Tibial artery (tissue), 4 donors: ENCODE results near the gene TIAM1.

ENCODE experiments used
- DNase-seq, 2 donors: peaks; one replicate each; pipeline ENCODE4 v3.0.0-alpha.2; 2019
- H3K27ac ChIP-seq, 2 donors: fragments of 200-600 bp; sonication (generic) in 1 of 2; 1 replicate in 1 of 2; 2 replicates in 1 of 2; pipeline ENCODE4 v1.5.1; 2018 to 2019; ENCODE audit warnings: mild to moderate bottlenecking in 1 of 2
- H3K27me3 ChIP-seq, 2 donors: fragments of 200-600 bp; sonication (generic) in 1 of 2; one replicate each; pipeline versions ENCODE4 v1.5.1 to v1.6.0; 2016 to 2019
- H3K36me3 ChIP-seq, 3 donors: fragments of 200-600 bp; sonication (generic) in 2 of 3; one replicate each; pipeline ENCODE4 v1.5.1; 2016 to 2019; ENCODE audit warnings: mild to moderate bottlenecking in 2 of 3
- H3K4me1 ChIP-seq, 4 donors: fragments of 200-600 bp; sonication (generic) in 2 of 4; 1 replicate in 3 of 4; 2 replicates in 1 of 4; pipeline ENCODE4 v1.5.1; 2016 to 2019
- H3K4me3 ChIP-seq, 2 donors: fragments of 200-600 bp; sonication (generic) in 1 of 2; 1 replicate in 1 of 2; 2 replicates in 1 of 2; pipeline ENCODE4 v1.5.1; 2018 to 2019; ENCODE audit warnings: mild to moderate bottlenecking in 2 of 2
- H3K9me3 ChIP-seq, 3 donors: fragments of 200-600 bp; sonication (generic) in 1 of 3; one replicate each; pipeline ENCODE4 v1.5.1; 2016 to 2019
- intact Hi-C: fragments of 100-400 bp; cut with DNase I; formaldehyde crosslinking; loops from one replicate; pipeline ENCODE4 v1.15.0; 2023; ENCODE audit warnings: low total_unique reads
- TF ChIP-seq, protein P1 (sequence below), 2 experiments: fragments of 200-600 bp in 1 of 2; fragments of 450-650 bp in 1 of 2; IDR thresholded peaks; one replicate each; pipeline ENCODE4 v1.5.1; 2017 to 2019; ENCODE audit warnings: antibody characterized with exemption in 2 of 2, mild to moderate bottlenecking in 1 of 2, moderate library complexity in 1 of 2

The TIAM1 gene

DNA sequence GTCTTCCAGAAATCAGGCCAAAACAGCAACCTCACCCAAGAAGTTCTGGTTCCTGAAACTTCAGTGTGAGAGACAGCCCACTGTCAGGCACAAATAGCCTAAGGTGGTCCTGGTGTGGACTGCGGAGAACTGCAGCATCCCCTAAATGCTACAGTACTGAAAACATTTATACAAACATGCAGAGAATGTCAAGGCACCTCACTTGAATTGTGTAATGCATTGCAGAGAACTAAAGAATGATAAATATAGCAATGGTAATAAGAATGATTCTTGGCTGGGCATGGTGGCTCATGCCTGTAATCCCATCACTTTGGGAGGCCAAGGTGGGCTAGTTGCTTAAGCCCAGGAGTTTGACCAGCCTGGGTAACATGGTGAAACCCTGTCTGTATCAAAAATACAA lies 138.6 kb downstream of the TIAM1 start:
- DNase-seq, result no peak
- H3K36me3 ChIP-seq, result no peaks in the 10 kb centered on the region
- intact Hi-C loops, result no loop called here
- H3K4me1 ChIP-seq, result no peaks in the 10 kb centered on the region
- no peaks in the 10 kb centered on the region for H3K9me3 ChIP-seq
- H3K27ac ChIP-seq, result no peak overlapping the region
- no peak overlapping the region for H3K4me3 ChIP-seq
- no peaks in the 10 kb centered on the region for H3K27me3 ChIP-seq
- TF ChIP-seq, protein P1, sequence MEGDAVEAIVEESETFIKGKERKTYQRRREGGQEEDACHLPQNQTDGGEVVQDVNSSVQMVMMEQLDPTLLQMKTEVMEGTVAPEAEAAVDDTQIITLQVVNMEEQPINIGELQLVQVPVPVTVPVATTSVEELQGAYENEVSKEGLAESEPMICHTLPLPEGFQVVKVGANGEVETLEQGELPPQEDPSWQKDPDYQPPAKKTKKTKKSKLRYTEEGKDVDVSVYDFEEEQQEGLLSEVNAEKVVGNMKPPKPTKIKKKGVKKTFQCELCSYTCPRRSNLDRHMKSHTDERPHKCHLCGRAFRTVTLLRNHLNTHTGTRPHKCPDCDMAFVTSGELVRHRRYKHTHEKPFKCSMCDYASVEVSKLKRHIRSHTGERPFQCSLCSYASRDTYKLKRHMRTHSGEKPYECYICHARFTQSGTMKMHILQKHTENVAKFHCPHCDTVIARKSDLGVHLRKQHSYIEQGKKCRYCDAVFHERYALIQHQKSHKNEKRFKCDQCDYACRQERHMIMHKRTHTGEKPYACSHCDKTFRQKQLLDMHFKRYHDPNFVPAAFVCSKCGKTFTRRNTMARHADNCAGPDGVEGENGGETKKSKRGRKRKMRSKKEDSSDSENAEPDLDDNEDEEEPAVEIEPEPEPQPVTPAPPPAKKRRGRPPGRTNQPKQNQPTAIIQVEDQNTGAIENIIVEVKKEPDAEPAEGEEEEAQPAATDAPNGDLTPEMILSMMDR (IDR thresholded peaks at IDR 0.05), result no peak

DNA sequence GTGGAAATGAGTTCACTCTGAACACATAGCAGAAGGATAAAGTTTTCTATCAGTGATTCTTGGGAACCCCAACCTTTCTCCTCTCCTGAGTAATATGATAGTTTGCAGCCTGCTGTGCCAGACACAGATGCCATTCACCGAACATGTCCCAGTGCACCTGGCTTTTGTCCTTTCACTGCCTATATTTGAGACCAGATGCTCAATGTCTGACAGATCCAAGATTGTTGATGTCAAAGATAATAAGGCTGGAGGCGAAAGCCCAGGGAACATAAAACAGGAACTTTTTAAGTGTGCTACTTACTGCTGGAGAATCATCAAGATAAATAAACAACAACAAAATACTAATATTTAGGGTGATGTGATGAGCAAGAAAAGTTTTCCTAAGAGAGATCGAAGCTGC lies 139.3 kb downstream of the TIAM1 start:
- H3K4me1 ChIP-seq, result no peaks in the 10 kb centered on the region
- intact Hi-C loops, result no loop called here
- H3K27ac ChIP-seq, result no peak overlapping the region
- no peak for DNase-seq
- no peaks in the 10 kb centered on the region for H3K36me3 ChIP-seq
- no peaks in the 10 kb centered on the region for H3K9me3 ChIP-seq
- no peaks in the 10 kb centered on the region for H3K27me3 ChIP-seq
- TF ChIP-seq, protein P1 (IDR thresholded peaks at IDR 0.05), result no peak
- H3K4me3 ChIP-seq, result no peak overlapping the region

DNA sequence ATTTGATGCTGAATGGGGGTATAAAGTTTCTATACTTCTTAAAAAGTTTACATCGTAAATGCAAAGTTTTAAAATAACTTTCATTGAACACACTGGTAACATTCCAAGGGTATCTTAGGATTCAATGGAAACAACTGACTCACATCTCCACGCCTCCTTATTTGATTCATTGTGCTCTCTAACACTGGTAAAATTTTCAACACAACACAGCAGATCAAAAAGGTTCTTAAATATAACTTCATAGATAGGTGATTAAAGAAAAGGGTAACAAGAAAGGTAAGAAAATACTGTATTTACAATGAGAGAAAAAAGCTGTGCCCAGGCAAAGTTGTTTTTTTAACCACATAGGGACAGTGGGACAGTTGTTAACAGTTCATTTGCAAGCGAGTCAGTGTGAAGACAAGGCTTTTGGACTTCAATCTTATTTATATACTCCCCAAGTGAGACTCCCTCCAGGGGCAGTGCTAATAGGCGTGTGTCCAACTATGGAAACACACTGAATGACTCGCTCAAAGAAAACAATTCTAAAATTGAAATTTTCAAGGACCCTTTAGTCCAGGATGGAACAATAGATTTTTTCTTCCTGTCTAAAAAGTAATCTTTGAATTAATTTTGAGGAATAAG lies 140.5 kb downstream of the TIAM1 start:
- no peaks in the 10 kb centered on the region for H3K36me3 ChIP-seq
- no peaks in the 10 kb centered on the region for H3K27me3 ChIP-seq
- no peaks in the 10 kb centered on the region for H3K9me3 ChIP-seq
- intact Hi-C loops, result no loop called here
- TF ChIP-seq, protein P1 (IDR thresholded peaks at IDR 0.05), result no peak
- no peak for DNase-seq
- no peak overlapping the region for H3K27ac ChIP-seq
- no peak overlapping the region for H3K4me3 ChIP-seq
- no peaks in the 10 kb centered on the region for H3K4me1 ChIP-seq

DNA sequence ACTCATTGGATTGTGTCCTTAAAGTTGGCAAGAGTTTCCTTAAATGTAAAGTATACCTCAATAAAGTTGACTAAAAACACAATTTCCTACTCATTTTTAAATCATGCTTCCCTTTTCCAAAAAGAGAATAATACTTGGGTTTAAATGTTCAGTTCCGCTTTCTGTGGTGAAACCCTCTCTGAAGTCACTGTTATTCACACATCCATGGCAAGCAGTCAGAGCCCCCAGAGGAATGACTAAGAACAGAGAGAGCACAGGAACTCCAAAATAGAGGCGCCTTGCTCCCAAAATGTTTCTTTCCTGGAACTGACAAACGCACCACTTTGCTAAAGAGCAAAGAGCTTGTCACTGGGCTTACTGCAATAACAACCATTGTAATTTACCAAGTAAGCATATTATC lies 142.5 kb downstream of the TIAM1 start:
- Histone ChIP-seq H3K27ac (no peak overlapping the region), H3K9me3 (no peaks in the 10 kb centered on the region), H3K4me3 (no peak overlapping the region), H3K4me1 (no peaks in the 10 kb centered on the region), H3K36me3 (no peaks in the 10 kb centered on the region), H3K27me3 (peaks cover 0 to 4% of the 10 kb centered on the region in 2 donors)
- intact Hi-C loops, result no loop called here
- TF ChIP-seq, protein P1 (IDR thresholded peaks at IDR 0.05), result no peak
- peak in 1 of 2 donors; percentile 84 for DNase-seq

DNA sequence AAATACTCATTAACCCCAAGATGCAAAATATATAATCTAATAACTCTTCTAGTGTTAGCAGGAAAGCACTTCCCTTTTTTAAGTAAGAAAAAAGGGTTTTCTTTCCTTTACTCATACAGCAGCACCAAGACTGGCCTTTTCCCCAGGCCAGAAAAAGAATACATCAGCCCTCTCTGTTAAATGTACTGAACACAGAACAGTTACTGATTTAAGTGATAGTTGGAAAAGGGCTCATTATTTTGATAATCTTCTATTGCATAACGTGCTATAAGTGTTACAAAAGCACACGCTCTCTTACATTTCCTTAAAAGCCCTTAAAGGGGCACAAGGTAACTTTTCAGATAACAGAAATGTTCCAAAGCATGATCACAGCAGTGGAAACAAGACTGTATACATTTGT lies 142.9 kb downstream of the TIAM1 start:
- Histone ChIP-seq H3K9me3 (no peaks in the 10 kb centered on the region), H3K4me3 (no peak overlapping the region), H3K27me3 (peaks cover 0 to 4% of the 10 kb centered on the region in 2 donors), H3K27ac (no peak overlapping the region), H3K4me1 (no peaks in the 10 kb centered on the region), H3K36me3 (no peaks in the 10 kb centered on the region)
- intact Hi-C loops, result no loop called here
- DNase-seq, result no peak
- TF ChIP-seq, protein P1 (IDR thresholded peaks at IDR 0.05), result no peak

DNA sequence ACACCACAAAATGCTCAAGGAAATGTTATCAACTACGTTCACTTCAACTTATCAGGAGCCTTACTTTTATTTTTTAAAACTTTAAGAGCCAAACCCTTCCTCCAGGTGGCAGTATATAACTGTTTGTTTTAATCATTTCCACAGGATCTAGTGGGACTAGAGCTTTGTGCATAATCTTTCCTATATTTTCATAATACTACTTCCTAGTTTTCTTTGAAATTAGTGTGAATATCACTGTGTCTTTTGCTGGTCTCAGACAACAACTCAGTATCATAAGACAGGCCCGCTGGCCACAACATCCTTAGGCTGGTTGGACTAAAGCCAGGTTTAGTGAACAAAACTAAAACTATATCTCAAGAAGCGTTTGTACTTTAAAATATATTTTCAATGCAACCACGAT lies 145.5 kb downstream of the TIAM1 start:
- TF ChIP-seq, protein P1 (IDR thresholded peaks at IDR 0.05), result peak; percentile 35 to 50
- no peaks in the 10 kb centered on the region for H3K4me1 ChIP-seq
- H3K27ac ChIP-seq, result no peak overlapping the region
- no peaks in the 10 kb centered on the region for H3K36me3 ChIP-seq
- intact Hi-C loops, result loop anchor here (10.0 kb wide), 1 partner anchor 406 kb away; no protein-coding TSS in a partner anchor
- DNase-seq, result no peak
- no peaks in the 10 kb centered on the region for H3K9me3 ChIP-seq
- H3K27me3 ChIP-seq, result peaks cover 0 to 4% of the 10 kb centered on the region in 2 donors
- no peak overlapping the region for H3K4me3 ChIP-seq
